GM21423 (cell line): ENCODE measurements around the gene DOK6.

Experiments used
- ATAC-seq: cut with Tn5 transposase; IDR thresholded peaks from one replicate; pipeline ENCODE4 v1.9.1; 2021; ENCODE audit warnings: mild to moderate bottlenecking, moderate library complexity; ENCODE audit not compliant: unreplicated experiment

Gene DOK6

GRCh38 chr18:69677595-69677994 is 276.9 kb downstream of the DOK6 start:
- no peak for ATAC-seq

- ATAC-seq = no peak
Observed at GRCh38 chr18:69680123-69680522, 279.4 kb downstream of the DOK6 start.

GRCh38 chr18:69683176-69683575 is 282.5 kb downstream of the DOK6 start:
- ATAC-seq = no peak

GRCh38 chr18:69684789-69685188 is 284.1 kb downstream of the DOK6 start:
- ATAC-seq = no peak

GRCh38 chr18:69686861-69687260 is 286.2 kb downstream of the DOK6 start:
- no peak for ATAC-seq

GRCh38 chr18:69689121-69689759 is 288.6 kb downstream of the DOK6 start:
- ATAC-seq = no peak

- peak; percentile 56 for ATAC-seq
Observed at GRCh38 chr18:69691008-69691760, 290.5 kb downstream of the DOK6 start.

GRCh38 chr18:69697069-69697468 is 296.4 kb downstream of the DOK6 start:
- no peak for ATAC-seq

- ATAC-seq = no peak
Observed at GRCh38 chr18:69697689-69698088, 297.0 kb downstream of the DOK6 start.

- ATAC-seq = no peak
Observed at GRCh38 chr18:69701305-69701704, 300.6 kb downstream of the DOK6 start.

- ATAC-seq = no peak
Observed at GRCh38 chr18:69703461-69703860, 302.8 kb downstream of the DOK6 start.

- ATAC-seq = no peak
Observed at GRCh38 chr18:69705987-69706386, 305.3 kb downstream of the DOK6 start.

- no peak for ATAC-seq
Observed at GRCh38 chr18:69708844-69709243, 308.2 kb downstream of the DOK6 start.

GRCh38 chr18:69715191-69715795 is 314.6 kb downstream of the DOK6 start:
- ATAC-seq = no peak

GRCh38 chr18:69717586-69717985 is 316.9 kb downstream of the DOK6 start:
- no peak for ATAC-seq

- no peak for ATAC-seq
Observed at GRCh38 chr18:69718912-69719547, 318.3 kb downstream of the DOK6 start.

- no peak for ATAC-seq
Observed at GRCh38 chr18:69720422-69720821, 319.7 kb downstream of the DOK6 start.

GRCh38 chr18:69723434-69723833 is 322.7 kb downstream of the DOK6 start:
- ATAC-seq = no peak

GRCh38 chr18:69725009-69725408 is 324.3 kb downstream of the DOK6 start:
- ATAC-seq = no peak

GRCh38 chr18:69725855-69726508 is 325.3 kb downstream of the DOK6 start:
- no peak for ATAC-seq

GRCh38 chr18:69727912-69728572 is 327.4 kb downstream of the DOK6 start:
- no peak for ATAC-seq
